Measurements from ENCODE around the gene SUOX. TPM values are rescaled to one million over a fixed set of nuclear protein-coding genes. Genes with fewer than 3 reads are reported as not detected.

SUOX gene
- total and polyA plus RNA-seq, 2 experiments from 2014 or later: 25.6 to 30.2 TPM

DNA sequence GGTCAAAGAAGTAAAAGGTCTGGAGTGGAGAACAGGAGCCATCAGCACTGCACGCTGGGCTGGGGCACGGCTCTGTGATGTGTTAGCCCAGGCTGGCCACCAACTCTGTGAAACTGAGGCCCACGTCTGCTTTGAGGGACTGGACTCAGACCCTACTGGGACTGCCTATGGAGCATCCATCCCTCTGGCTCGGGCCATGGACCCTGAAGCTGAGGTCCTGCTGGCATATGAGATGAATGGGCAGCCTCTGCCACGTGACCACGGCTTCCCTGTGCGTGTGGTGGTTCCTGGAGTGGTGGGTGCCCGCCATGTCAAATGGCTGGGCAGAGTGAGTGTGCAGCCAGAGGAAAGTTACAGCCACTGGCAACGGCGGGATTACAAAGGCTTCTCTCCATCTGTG, 7.1 kb downstream of the SUOX start:
- no peak for DNase-seq (ENCODE audit: low spot score)
- peaks cover 12% of the 10 kb centered on the region for H3K4me1 ChIP-seq (ENCODE audit: insufficient read depth)
- H3K9me2 ChIP-seq (replicated peaks; ENCODE audit: insufficient read depth): no peaks in the 10 kb centered on the region
- H3K27me3 ChIP-seq: no peaks in the 10 kb centered on the region
- H4K20me1 ChIP-seq (ENCODE audit: insufficient read depth, poor library complexity, severe bottlenecking): no peaks in the 10 kb centered on the region
- H3K79me2 ChIP-seq: no peaks in the 10 kb centered on the region
- no peak overlapping the region for H3K4me3 ChIP-seq
- TF ChIP-seq EZH2phosphoT487 (IDR thresholded peaks at IDR 0.05; ENCODE audit: low read depth, severe bottlenecking, unreplicated experiment) (no peak), EZH2 (IDR thresholded peaks at IDR 0.05; ENCODE audit: borderline replicate concordance) (no peak)
- TF ChIP-seq, protein P1, sequence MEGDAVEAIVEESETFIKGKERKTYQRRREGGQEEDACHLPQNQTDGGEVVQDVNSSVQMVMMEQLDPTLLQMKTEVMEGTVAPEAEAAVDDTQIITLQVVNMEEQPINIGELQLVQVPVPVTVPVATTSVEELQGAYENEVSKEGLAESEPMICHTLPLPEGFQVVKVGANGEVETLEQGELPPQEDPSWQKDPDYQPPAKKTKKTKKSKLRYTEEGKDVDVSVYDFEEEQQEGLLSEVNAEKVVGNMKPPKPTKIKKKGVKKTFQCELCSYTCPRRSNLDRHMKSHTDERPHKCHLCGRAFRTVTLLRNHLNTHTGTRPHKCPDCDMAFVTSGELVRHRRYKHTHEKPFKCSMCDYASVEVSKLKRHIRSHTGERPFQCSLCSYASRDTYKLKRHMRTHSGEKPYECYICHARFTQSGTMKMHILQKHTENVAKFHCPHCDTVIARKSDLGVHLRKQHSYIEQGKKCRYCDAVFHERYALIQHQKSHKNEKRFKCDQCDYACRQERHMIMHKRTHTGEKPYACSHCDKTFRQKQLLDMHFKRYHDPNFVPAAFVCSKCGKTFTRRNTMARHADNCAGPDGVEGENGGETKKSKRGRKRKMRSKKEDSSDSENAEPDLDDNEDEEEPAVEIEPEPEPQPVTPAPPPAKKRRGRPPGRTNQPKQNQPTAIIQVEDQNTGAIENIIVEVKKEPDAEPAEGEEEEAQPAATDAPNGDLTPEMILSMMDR (IDR thresholded peaks at IDR 0.05; ENCODE audit: poor library complexity): no peak
- no peak overlapping the region for H3K27ac ChIP-seq
- H3K9me3 ChIP-seq (ENCODE audit: low read depth): no peaks in the 10 kb centered on the region
- 97% methylated on average over 10 of the region's 10 CpGs for WGBS (ENCODE audit: low lambda C conversion rate, missing lambda C conversion rate)
- no peak overlapping the region for H3K4me2 ChIP-seq
- H2AFZ ChIP-seq: no peak overlapping the region
- H3K36me3 ChIP-seq (replicated peaks; ENCODE audit: insufficient read depth, low read depth): no peaks in the 10 kb centered on the region

DNA sequence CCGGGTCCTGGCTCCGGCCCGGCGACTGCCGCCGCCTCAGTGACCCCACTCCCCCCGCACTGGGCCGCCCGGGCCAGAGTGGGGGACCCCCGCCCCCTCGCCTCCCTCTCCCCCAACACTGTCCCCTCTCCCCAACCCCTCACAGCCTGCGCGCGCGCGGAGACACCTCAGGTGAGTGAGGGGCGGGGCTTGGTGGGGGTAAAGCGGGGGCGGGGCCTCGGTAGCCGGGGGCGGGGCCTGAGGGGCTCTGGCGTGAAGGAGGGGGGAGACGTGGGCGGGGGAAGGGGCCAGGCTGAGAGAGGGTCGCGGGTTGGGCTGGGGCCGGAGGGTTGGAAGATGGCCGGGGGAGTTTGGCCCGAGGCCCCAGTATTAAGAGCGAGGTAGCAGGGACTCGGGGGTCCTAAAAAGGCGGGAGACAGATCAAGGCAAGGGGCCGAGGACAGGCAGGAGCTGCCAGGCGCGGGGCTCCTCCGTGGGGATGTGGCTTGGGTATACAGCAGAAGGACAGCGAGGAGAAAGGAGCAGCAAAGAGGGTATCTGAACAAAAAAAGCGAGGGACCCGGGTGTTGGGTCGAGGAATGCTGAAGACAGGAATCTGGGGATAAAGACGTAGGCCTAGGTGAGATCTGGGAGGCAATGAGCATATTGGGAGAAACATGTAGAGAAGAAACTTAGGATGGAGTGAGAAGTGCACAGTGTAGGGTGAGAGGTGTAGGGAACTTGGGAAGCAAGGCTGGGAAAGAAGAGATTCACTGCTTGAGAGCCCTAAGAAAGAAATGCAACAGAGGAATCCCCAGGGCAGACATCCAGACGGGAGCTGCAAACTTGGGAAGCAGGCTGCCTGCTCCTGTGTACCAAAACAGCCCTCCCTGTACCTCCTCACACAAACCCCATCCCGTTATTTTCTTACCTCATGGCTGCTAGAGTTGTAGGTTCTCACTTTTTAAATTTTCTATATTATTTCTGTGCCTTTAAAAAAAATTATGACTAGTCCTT, 10.8 kb downstream of the SUOX start:
- no peaks in the 10 kb centered on the region for H3K27me3 ChIP-seq
- H3K4me3 ChIP-seq: peak overlapping the region; percentile 63
- H3K36me3 ChIP-seq (replicated peaks; ENCODE audit: insufficient read depth, low read depth): no peaks in the 10 kb centered on the region
- no peaks in the 10 kb centered on the region for H3K9me2 ChIP-seq (replicated peaks; ENCODE audit: insufficient read depth)
- DNase-seq (ENCODE audit: low spot score): peak; percentile 87
- H2AFZ ChIP-seq: peak overlapping the region; percentile 85
- peak overlapping the region; percentile 88 for H3K4me2 ChIP-seq
- H3K9me3 ChIP-seq (ENCODE audit: low read depth): no peaks in the 10 kb centered on the region
- 3% methylated on average over 16 of the region's 44 CpGs for WGBS (ENCODE audit: low lambda C conversion rate, missing lambda C conversion rate)
- peaks cover 22% of the 10 kb centered on the region for H3K4me1 ChIP-seq (ENCODE audit: insufficient read depth)
- no peaks in the 10 kb centered on the region for H3K79me2 ChIP-seq
- H3K27ac ChIP-seq: peak overlapping the region; percentile 97
- H4K20me1 ChIP-seq (ENCODE audit: insufficient read depth, poor library complexity, severe bottlenecking): no peaks in the 10 kb centered on the region
- TF ChIP-seq EZH2phosphoT487 (IDR thresholded peaks at IDR 0.05; ENCODE audit: low read depth, severe bottlenecking, unreplicated experiment): no peak
- TF ChIP-seq, protein P1 (IDR thresholded peaks at IDR 0.05; ENCODE audit: poor library complexity): no peak
- no peak for TF ChIP-seq EZH2 (IDR thresholded peaks at IDR 0.05; ENCODE audit: borderline replicate concordance)

DNA sequence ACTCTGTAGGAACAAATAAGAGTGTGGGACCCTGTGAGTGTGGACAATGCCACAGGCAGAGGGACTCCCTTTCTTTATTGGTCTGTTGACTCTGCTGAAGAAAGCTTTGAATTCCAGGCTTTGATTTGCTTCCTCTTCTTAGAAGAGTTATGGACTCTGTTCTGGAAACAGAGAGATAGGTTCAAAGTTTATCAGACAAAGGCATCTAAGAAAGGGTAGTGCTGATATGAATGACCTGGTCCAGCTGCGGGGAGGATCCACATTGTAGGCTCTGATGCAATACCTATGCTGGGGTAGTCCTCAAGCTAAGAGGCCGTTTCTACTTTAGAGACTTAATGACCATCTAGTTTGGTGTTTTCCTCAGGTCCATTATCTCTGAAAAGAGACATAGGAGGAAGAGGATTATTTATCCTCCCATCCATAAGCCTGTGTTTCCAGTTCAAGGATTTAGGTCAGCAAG, 13.1 kb downstream of the SUOX start:
- Histone ChIP-seq H3K4me1 (ENCODE audit: insufficient read depth) (peaks cover 39% of the 10 kb centered on the region), H3K9me2 (replicated peaks; ENCODE audit: insufficient read depth) (no peaks in the 10 kb centered on the region), H3K4me2 (peak overlapping the region; percentile 38), H4K20me1 (ENCODE audit: insufficient read depth, poor library complexity, severe bottlenecking) (no peaks in the 10 kb centered on the region), H3K36me3 (replicated peaks; ENCODE audit: insufficient read depth, low read depth) (no peaks in the 10 kb centered on the region), H3K4me3 (no peak overlapping the region), H2AFZ (no peak overlapping the region), H3K79me2 (no peaks in the 10 kb centered on the region), H3K9me3 (ENCODE audit: low read depth) (no peaks in the 10 kb centered on the region), H3K27me3 (no peaks in the 10 kb centered on the region), H3K27ac (peak overlapping the region; percentile 3)
- TF ChIP-seq EZH2phosphoT487 (IDR thresholded peaks at IDR 0.05; ENCODE audit: low read depth, severe bottlenecking, unreplicated experiment) (no peak), EZH2 (IDR thresholded peaks at IDR 0.05; ENCODE audit: borderline replicate concordance) (no peak)
- TF ChIP-seq, protein P1 (IDR thresholded peaks at IDR 0.05; ENCODE audit: poor library complexity): no peak
- DNase-seq (ENCODE audit: low spot score): no peak
- WGBS (ENCODE audit: low lambda C conversion rate, missing lambda C conversion rate): 7% methylated on average over 2 of the region's 2 CpGs

Data from hepatocyte (in vitro differentiated cells).